ENCODE measurements around the gene NDUFS6.

Gene NDUFS6

GRCh38 chr5:1823381-1824034 is 22.3 kb downstream of the NDUFS6 start:
- Histone ChIP-seq H3K4me2 (ENCODE audit: low read length) (no peak overlapping the region), H3K4me3 (ENCODE audit: low read length) (no peak overlapping the region), H3K4me1 (ENCODE audit: control insufficient read depth, low read length) (peaks cover 12% of the 10 kb centered on the region)

DNA sequence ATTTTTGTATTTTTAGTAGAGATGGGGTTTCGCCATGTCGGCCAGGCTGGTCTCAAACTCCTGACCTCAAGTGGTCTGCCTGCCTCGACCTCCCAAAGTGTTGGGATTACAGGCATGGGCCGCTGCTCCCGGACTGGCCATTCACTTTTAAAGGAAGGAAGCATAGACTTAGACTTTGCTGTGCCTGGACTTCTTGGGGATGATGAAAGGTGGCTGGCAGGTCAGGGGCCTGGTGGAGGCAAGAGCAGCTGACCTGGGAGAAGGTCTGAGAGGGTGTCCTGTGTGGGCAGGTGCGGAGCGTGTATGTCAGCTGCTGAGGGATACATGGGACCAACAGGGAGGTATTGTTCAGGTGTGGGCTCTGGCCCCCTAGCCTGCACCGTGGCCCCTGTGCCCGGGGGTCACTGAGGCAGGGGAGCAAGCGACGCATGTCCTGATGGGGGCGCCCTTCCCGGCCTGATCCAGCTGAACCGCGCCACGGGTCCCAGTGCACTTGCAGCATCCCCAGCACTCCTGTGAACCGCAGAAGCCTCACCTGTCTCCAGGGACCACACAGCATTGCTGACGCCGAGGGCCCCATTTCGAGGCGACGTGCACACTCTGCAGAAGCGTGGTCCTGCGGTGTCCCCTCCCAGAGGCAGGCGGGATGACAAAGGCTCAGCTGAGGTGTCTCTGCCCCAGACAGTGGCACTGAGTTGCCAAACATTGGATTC is 23.1 kb downstream of the NDUFS6 start:
- H3K79me2 ChIP-seq (ENCODE audit: control insufficient read depth, low read length) = no peaks in the 10 kb centered on the region
- H4K20me1 ChIP-seq (ENCODE audit: control insufficient read depth, insufficient read depth, low read depth, low read length) = no peaks in the 10 kb centered on the region
- H3F3A ChIP-seq (ENCODE audit: control insufficient read depth, insufficient read depth) = no peaks in the 10 kb centered on the region; the same call in 1 of the 2 replicates
- H3K27ac ChIP-seq (ENCODE audit: low read depth, low read length) = no peak overlapping the region
- H3K4me2 ChIP-seq (ENCODE audit: low read length) = no peak overlapping the region
- no peaks in the 10 kb centered on the region for H3K9me2 ChIP-seq (replicated peaks; ENCODE audit: control insufficient read depth, low read length)
- H3K9me3 ChIP-seq (ENCODE audit: control insufficient read depth, insufficient read depth, low read length) = no peaks in the 10 kb centered on the region
- H3K4me1 ChIP-seq (ENCODE audit: control insufficient read depth, low read length) = peaks cover 5% of the 10 kb centered on the region
- no peaks in the 10 kb centered on the region for H3K27me3 ChIP-seq (ENCODE audit: control insufficient read depth, low read length)
- TF ChIP-seq EZH2phosphoT487 (IDR thresholded peaks at IDR 0.05; ENCODE audit: borderline replicate concordance, low read length) = no peak
- TF ChIP-seq, protein P1, sequence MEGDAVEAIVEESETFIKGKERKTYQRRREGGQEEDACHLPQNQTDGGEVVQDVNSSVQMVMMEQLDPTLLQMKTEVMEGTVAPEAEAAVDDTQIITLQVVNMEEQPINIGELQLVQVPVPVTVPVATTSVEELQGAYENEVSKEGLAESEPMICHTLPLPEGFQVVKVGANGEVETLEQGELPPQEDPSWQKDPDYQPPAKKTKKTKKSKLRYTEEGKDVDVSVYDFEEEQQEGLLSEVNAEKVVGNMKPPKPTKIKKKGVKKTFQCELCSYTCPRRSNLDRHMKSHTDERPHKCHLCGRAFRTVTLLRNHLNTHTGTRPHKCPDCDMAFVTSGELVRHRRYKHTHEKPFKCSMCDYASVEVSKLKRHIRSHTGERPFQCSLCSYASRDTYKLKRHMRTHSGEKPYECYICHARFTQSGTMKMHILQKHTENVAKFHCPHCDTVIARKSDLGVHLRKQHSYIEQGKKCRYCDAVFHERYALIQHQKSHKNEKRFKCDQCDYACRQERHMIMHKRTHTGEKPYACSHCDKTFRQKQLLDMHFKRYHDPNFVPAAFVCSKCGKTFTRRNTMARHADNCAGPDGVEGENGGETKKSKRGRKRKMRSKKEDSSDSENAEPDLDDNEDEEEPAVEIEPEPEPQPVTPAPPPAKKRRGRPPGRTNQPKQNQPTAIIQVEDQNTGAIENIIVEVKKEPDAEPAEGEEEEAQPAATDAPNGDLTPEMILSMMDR (IDR thresholded peaks at IDR 0.05; ENCODE audit: low read depth, low read length, poor library complexity, severe bottlenecking) = peak; percentile 53
- H3K4me3 ChIP-seq (ENCODE audit: low read length) = no peak overlapping the region
- H3K36me3 ChIP-seq (ENCODE audit: control insufficient read depth, low read length) = peaks cover 53% of the 10 kb centered on the region

More at GRCh38 chr5:1823381-1824034, 22.3 kb downstream of the NDUFS6 start:
- no peaks in the 10 kb centered on the region for H3K9me3 ChIP-seq (ENCODE audit: control insufficient read depth, insufficient read depth, low read length)
- no peaks in the 10 kb centered on the region for H3F3A ChIP-seq (ENCODE audit: control insufficient read depth, insufficient read depth)
- TF ChIP-seq, protein P1 (IDR thresholded peaks at IDR 0.05; ENCODE audit: low read depth, low read length, poor library complexity, severe bottlenecking) = no peak
- no peak for TF ChIP-seq EZH2phosphoT487 (IDR thresholded peaks at IDR 0.05; ENCODE audit: borderline replicate concordance, low read length)
- H3K9me2 ChIP-seq (replicated peaks; ENCODE audit: control insufficient read depth, low read length) = no peaks in the 10 kb centered on the region
- H3K27me3 ChIP-seq (ENCODE audit: control insufficient read depth, low read length) = no peaks in the 10 kb centered on the region
- no peak overlapping the region for H3K27ac ChIP-seq (ENCODE audit: low read depth, low read length)
- H4K20me1 ChIP-seq (ENCODE audit: control insufficient read depth, insufficient read depth, low read depth, low read length) = no peaks in the 10 kb centered on the region
- H3K36me3 ChIP-seq (ENCODE audit: control insufficient read depth, low read length) = peaks cover 61% of the 10 kb centered on the region
- H3K79me2 ChIP-seq (ENCODE audit: control insufficient read depth, low read length) = no peaks in the 10 kb centered on the region; the same call in 1 of the 2 replicates

DNA sequence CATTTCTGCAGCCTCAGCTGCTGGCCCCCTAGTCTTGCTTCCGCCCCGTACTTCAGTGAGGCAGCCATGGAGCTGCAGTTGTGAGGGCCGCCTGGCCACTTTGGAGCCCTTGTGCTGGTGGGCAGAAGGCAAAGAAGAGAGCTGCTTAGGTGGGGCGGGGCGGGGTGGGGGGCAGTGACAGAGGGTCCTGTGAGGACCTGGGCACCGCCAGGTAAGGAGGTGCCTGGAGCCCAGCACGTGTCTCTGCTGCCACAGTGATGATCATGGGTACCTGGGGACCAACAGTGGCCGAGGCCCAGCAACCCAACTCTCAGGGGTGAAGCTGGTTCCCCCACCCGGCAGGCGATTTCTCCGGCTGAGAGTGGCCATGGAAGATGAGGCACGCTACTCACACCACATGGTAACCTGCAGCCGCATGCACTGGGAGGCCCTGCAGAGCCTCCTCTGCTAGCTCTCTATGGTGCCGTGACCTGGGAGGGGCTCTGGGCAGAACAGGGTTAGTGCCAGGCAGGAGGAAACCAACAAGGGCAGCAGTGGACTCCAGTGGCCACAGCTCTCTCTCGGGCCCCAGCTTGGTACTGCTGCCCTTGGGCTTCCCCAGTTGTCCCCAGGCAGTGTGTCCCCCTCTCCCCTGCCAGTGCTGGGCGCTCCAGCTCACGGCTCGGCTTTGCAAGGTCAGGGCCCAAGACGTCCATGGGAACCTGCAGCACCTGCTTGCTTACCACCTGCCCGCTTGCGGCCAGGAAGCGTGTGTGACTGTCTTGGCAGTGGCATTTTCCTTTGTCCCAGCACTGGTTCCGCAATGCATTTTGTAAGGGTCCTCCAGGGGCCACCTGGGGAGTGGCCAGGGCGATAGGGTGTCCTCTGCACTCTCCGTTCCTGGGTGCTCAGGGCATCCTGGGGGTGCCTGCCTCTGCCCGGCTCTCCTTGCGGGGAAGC is 24.0 kb downstream of the NDUFS6 start:
- H3K4me2 ChIP-seq (ENCODE audit: low read length) = no peak overlapping the region
- H3K9me2 ChIP-seq (replicated peaks; ENCODE audit: control insufficient read depth, low read length) = no peaks in the 10 kb centered on the region
- no peaks in the 10 kb centered on the region; the same call in 1 of the 2 replicates for H3K4me1 ChIP-seq (ENCODE audit: control insufficient read depth, low read length)
- H3K9me3 ChIP-seq (ENCODE audit: control insufficient read depth, insufficient read depth, low read length) = no peaks in the 10 kb centered on the region
- no peak overlapping the region for H3K4me3 ChIP-seq (ENCODE audit: low read length)
- H3K79me2 ChIP-seq (ENCODE audit: control insufficient read depth, low read length) = no peaks in the 10 kb centered on the region
- no peak for TF ChIP-seq EZH2phosphoT487 (IDR thresholded peaks at IDR 0.05; ENCODE audit: borderline replicate concordance, low read length)
- TF ChIP-seq, protein P1 (IDR thresholded peaks at IDR 0.05; ENCODE audit: low read depth, low read length, poor library complexity, severe bottlenecking) = no peak
- H3F3A ChIP-seq (ENCODE audit: control insufficient read depth, insufficient read depth) = peaks cover 2% of the 10 kb centered on the region; the same call in 1 of the 2 replicates
- H3K27me3 ChIP-seq (ENCODE audit: control insufficient read depth, low read length) = no peaks in the 10 kb centered on the region
- H3K27ac ChIP-seq (ENCODE audit: low read depth, low read length) = no peak overlapping the region
- peaks cover 44% of the 10 kb centered on the region for H3K36me3 ChIP-seq (ENCODE audit: control insufficient read depth, low read length)
- no peaks in the 10 kb centered on the region for H4K20me1 ChIP-seq (ENCODE audit: control insufficient read depth, insufficient read depth, low read depth, low read length)

All from DOHH2 (cell line).